HL-60 (cell line): ENCODE data around the gene PAX5.

Source experiments
- POLR2AphosphoS5 ChIP-seq: IDR thresholded peaks from 2 replicates; pipeline ENCODE4 v1.6.1; 2012; ENCODE audit warnings: low read depth
- TF ChIP-seq, protein P1 (sequence below): IDR thresholded peaks from one replicate; pipeline ENCODE4 v1.5.1; 2011; ENCODE audit warnings: low read length, control low read depth, inconsistent platforms; ENCODE audit not compliant: insufficient read depth
- TF ChIP-seq, protein P2 (sequence below): IDR thresholded peaks from 2 replicates; pipeline ENCODE4 v1.6.1; 2012; ENCODE audit warnings: low read depth; ENCODE audit not compliant: insufficient replicate concordance

DNA sequence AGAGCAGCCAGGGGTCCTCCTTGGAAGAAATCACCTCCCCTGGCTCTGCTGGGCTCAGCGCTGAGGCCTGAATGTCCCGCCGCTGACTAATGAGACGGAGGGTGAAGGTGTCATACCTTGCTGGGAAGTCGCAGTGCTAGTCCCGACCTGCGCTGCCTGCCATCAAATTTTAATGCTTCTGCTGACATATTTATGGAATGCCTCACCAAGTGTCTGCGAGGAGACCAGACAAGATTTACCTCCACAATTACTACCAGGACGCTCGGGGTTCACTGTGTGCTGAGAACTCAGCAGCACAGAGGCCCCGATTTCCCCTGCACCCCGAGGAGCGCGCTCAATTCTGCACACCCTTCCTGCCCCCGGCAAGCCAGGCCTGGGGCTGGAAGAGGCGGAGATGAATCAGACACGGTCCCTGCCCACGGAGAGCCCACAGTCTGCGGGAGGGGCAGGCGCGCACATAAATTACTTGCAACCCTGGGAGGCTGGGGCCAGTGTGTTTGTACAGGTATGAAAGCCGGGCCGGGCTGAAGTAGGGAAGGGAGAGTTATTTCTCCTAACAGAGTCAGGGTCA lies 175.2 kb downstream of the PAX5 start:
- TF ChIP-seq, protein P1, sequence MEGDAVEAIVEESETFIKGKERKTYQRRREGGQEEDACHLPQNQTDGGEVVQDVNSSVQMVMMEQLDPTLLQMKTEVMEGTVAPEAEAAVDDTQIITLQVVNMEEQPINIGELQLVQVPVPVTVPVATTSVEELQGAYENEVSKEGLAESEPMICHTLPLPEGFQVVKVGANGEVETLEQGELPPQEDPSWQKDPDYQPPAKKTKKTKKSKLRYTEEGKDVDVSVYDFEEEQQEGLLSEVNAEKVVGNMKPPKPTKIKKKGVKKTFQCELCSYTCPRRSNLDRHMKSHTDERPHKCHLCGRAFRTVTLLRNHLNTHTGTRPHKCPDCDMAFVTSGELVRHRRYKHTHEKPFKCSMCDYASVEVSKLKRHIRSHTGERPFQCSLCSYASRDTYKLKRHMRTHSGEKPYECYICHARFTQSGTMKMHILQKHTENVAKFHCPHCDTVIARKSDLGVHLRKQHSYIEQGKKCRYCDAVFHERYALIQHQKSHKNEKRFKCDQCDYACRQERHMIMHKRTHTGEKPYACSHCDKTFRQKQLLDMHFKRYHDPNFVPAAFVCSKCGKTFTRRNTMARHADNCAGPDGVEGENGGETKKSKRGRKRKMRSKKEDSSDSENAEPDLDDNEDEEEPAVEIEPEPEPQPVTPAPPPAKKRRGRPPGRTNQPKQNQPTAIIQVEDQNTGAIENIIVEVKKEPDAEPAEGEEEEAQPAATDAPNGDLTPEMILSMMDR = no peak
- no peak for TF ChIP-seq POLR2AphosphoS5
- TF ChIP-seq, protein P2, sequence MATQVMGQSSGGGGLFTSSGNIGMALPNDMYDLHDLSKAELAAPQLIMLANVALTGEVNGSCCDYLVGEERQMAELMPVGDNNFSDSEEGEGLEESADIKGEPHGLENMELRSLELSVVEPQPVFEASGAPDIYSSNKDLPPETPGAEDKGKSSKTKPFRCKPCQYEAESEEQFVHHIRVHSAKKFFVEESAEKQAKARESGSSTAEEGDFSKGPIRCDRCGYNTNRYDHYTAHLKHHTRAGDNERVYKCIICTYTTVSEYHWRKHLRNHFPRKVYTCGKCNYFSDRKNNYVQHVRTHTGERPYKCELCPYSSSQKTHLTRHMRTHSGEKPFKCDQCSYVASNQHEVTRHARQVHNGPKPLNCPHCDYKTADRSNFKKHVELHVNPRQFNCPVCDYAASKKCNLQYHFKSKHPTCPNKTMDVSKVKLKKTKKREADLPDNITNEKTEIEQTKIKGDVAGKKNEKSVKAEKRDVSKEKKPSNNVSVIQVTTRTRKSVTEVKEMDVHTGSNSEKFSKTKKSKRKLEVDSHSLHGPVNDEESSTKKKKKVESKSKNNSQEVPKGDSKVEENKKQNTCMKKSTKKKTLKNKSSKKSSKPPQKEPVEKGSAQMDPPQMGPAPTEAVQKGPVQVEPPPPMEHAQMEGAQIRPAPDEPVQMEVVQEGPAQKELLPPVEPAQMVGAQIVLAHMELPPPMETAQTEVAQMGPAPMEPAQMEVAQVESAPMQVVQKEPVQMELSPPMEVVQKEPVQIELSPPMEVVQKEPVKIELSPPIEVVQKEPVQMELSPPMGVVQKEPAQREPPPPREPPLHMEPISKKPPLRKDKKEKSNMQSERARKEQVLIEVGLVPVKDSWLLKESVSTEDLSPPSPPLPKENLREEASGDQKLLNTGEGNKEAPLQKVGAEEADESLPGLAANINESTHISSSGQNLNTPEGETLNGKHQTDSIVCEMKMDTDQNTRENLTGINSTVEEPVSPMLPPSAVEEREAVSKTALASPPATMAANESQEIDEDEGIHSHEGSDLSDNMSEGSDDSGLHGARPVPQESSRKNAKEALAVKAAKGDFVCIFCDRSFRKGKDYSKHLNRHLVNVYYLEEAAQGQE = no peak
